GM12875 (cell line): ENCODE measurements around the gene HEATR1.

Experiments
- H3K4me3 ChIP-seq: one replicate; pipeline ENCODE4 v1.5.1; 2011; ENCODE audit warnings: low read depth, low read length, control low read depth
- CTCF ChIP-seq: IDR thresholded peaks from 2 replicates; pipeline ENCODE4 v1.5.1; 2011; ENCODE audit warnings: low read depth, mild to moderate bottlenecking, control low read depth, inconsistent platforms, low read length, moderate library complexity, borderline replicate concordance; ENCODE audit not compliant: insufficient read depth

HEATR1 gene

DNA sequence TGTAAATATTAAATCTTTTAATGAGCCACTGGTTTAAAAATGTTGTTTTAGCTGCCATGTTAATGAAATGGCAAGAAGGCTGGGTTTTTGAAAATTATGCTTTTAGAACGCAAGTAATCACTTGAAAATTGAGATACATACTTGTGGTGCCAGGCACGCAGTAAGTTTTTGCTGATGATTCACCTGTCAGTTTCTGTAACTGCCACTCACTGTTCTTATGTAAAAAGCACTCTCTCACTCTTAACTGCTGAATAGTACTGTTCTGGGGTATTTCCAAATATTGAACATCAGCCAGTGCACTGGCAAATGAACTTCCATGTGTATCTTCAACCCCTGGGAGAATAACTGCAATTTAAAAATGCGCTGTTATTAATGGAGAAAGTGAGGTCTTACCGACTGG, 62.6 kb downstream of the HEATR1 start:
- TF ChIP-seq CTCF = no peak
- H3K4me3 ChIP-seq = no peak overlapping the region

DNA sequence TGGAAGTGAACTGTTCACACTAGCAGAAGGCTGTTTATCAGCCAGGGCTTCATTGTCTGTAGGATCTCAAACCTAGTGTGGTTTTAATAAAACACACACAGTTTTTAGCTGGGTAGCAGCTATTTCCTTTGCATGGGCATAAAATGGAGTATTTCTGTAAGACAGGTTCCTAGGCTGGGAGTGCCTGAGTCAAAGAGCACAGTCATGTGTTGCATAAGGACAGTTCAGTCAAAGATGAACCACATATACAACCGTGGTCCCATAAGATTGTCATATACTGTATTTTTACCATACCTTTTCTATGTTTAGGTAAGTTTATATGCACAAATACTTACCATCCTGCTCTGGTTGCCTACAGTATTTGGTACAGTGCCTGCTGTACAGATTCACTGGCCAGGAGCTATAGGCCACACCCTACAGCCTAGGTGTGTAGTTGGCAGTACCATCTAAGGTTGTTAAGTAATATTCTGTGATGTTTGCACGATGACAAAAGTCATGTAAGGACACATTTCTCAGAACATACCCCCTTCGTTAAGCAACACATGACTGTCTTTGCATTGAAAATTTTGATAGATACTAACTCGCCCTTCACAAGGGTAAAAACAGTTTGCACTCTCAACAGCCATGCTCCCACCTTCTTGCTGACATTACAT, 63.4 kb downstream of the HEATR1 start:
- no peak for TF ChIP-seq CTCF
- H3K4me3 ChIP-seq = no peak overlapping the region

DNA sequence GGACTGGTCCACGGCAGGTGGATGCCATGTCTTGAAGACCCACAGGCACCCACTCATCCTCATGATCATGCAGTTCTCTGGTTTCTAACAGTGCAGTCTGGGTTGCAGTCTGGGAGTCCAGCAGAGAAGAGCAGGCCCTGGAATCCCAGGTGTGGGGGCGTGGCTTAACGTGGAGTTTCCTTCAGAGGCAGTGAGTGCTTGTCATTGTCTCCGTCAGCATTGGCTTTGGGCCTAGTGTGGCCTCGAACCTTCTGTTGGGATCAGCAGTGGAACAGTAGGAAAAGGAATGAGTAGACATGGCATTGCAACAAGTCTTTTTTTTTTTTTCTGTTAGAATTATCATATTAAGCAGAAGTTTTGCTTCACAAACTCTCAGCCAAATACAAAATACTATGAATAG, 67.8 kb downstream of the HEATR1 start:
- no peak overlapping the region for H3K4me3 ChIP-seq
- no peak for TF ChIP-seq CTCF

DNA sequence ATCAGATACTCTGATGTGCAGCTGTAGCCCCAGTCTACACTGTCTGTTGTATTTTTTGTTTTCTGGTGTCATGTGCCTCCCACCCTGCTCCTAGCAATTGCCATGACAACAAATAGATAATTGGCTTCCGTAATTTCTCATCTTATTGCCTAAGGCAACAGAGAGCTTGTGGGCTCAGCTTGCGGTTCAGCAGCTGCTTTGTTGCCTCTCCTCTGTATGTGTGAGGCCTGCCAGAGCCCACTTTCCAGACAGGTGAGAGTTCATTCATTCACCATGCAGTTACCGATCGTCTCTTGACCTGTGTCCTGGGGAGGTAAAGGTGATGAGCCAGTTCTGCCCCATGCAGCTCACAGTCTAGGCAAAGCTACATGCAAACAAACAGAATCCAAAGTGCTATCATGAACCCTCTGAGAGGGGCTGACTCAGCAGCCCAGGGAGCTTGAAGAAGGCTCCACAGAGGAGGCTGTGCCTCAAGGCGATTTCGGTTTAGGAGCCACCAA, 68.6 kb downstream of the HEATR1 start:
- H3K4me3 ChIP-seq = no peak overlapping the region
- no peak for TF ChIP-seq CTCF

DNA sequence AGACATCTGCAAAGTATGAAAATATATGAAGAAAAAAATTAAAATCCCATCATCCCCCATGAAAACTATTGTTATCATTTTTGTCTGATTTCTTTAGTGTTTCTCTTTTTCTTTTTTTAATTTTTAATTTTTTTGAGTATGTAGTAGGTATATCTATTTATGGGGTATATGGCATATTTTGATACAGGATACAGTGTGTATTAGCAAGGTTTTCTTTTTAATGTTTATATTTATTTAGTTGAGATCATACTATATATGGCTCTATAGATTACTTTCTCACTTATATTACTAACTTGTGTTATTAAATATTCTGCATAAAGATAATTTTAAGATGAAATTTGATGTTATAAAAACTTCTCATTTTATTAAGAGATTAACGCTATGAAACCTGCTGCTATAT, 69.1 kb downstream of the HEATR1 start:
- TF ChIP-seq CTCF = no peak
- no peak overlapping the region for H3K4me3 ChIP-seq

DNA sequence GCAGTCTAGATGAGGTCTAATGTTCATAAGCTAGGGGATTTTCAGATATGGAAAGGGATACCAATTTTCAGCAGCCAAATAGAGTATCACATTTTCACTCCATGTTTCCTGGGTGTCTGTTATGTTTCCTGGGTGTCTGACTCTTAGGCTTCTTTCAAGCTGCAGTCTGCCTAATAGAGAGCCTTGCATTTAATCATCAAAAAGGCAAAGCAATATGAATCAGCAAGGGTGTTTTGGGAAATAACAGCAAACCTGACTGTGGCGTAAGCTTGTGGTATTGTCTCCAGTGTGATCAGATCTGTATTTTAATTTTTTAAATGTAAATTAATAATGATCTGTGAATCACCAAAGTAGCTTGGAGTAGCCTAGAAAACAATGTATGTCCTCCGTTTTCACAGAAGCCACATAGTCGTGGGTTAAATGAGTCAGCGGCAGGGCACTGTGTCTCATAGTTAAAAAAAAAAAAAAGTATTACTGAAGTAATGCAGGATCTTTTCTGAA, 70.1 kb downstream of the HEATR1 start:
- H3K4me3 ChIP-seq = no peak overlapping the region
- TF ChIP-seq CTCF = no peak

- no peak for TF ChIP-seq CTCF
- no peak overlapping the region for H3K4me3 ChIP-seq
These were observed 71.5 kb downstream of the HEATR1 start for GRCh38 chr1:236532850-236533249.
